K562 (cell line): ENCODE measurements around the gene HRAS. TPM values are rescaled to one million over a fixed set of nuclear protein-coding genes. Genes with fewer than 3 reads are reported as not detected.

Experiments used
- ELF4 ChIP-seq: fragments of 450-650 bp; formaldehyde crosslinking; IDR thresholded peaks from 2 replicates; pipeline ENCODE4 v1.4.0; 2022; ENCODE audit warnings: missing genetic modification characterization
- GATAD2B ChIP-seq: fragments of 450-650 bp; IDR thresholded peaks from 2 replicates; pipeline ENCODE4 v1.6.1; 2017; ENCODE audit warnings: mild to moderate bottlenecking, borderline replicate concordance
- GTF2F1 ChIP-seq: IDR thresholded peaks from 2 replicates; pipeline ENCODE4 v1.6.1; 2011; ENCODE audit warnings: low read depth, low read length, improper control_type of control experiment
- MCM5 ChIP-seq: fragments of 450-650 bp; IDR thresholded peaks from 2 replicates; pipeline ENCODE4 v1.6.1; 2016; ENCODE audit warnings: low read depth
- NEUROD1 ChIP-seq: fragments of 150-350 bp; IDR thresholded peaks from 2 replicates; pipeline ENCODE4 v1.6.1; 2014; ENCODE audit warnings: borderline replicate concordance, low read length, low read depth; ENCODE audit not compliant: partially characterized antibody
- PRMT5 ChIP-seq: sonication (generic); formaldehyde crosslinking; IDR thresholded peaks from 2 replicates; pipeline ENCODE4 v1.5.0; 2020; ENCODE audit warnings: missing genetic modification reagents
- SUPT5H ChIP-seq: fragments of 450-650 bp; IDR thresholded peaks from 2 replicates; pipeline ENCODE4 v1.6.1; 2016
- TRIM25 ChIP-seq: fragments of 450-650 bp; IDR thresholded peaks from 2 replicates; pipeline ENCODE4 v1.7.0; 2016; ENCODE audit warnings: borderline replicate concordance
- USF2 ChIP-seq: sonication (generic); formaldehyde crosslinking; IDR thresholded peaks from 2 replicates; pipeline ENCODE4 v1.5.0; 2020; ENCODE audit warnings: missing genetic modification reagents
- polyA plus RNA-seq, 8 experiments: library from polyadenylated mRNA; depleted of rRNA in 4 of 8; stranded (reverse) in 5 of 8; unstranded in 3 of 8; fragments of >200 nt; fragmentation: Nextera tagmentation in 2 of 8; fragmentation: Illumina TruSeq in 1 of 8; extraction: Ambion mirVana in 2 of 8; extraction: Trizol in 1 of 8; gene quantifications; 2 replicates each; pipeline versions ENCODE4 v1.2.1 to v1.2.3, GENCODE V29; 2011 to 2014; ENCODE audit warnings: inconsistent platforms in 1 of 8, missing spikeins in 1 of 8
- total RNA-seq, 7 experiments: library from RNA; depleted of rRNA in 6 of 7; stranded (reverse); fragments of >200 nt in 6 of 7; fragmentation: Illumina TruSeq in 2 of 7; extraction: Trizol in 2 of 7; gene quantifications; 2 replicates each; pipeline versions ENCODE4 v1.2.1 to v1.2.3, GENCODE V29; 2011 to 2021; ENCODE audit warnings: low replicate concordance in 1 of 7
- TF ChIP-seq, protein P1 (sequence below): IDR thresholded peaks from 2 replicates; pipeline ENCODE4 v1.6.1; 2012; ENCODE audit warnings: low read depth, low read length, improper control_type of control experiment, borderline replicate concordance
- TF ChIP-seq, protein P2 (sequence below): sonication (generic); formaldehyde crosslinking; IDR thresholded peaks from 2 replicates; pipeline ENCODE4 v1.8.0; 2023; ENCODE audit warnings: mild to moderate bottlenecking, missing genetic modification reagents
- TF ChIP-seq, protein P3 (sequence below): sonication (generic); formaldehyde crosslinking; IDR thresholded peaks from 2 replicates; pipeline ENCODE4 v1.8.1; 2022; ENCODE audit warnings: missing genetic modification reagents

The HRAS gene
- total and polyA plus RNA-seq, 9 of the 15 experiments (the other 6 are each of a cell fraction or from before 2014, with no cell fraction given): 2.8 to 73.5 (median 29.6) TPM

GRCh38 chr11:504053-504993 is 31.1 kb downstream of the HRAS start (continued):
- TF ChIP-seq, protein P1, sequence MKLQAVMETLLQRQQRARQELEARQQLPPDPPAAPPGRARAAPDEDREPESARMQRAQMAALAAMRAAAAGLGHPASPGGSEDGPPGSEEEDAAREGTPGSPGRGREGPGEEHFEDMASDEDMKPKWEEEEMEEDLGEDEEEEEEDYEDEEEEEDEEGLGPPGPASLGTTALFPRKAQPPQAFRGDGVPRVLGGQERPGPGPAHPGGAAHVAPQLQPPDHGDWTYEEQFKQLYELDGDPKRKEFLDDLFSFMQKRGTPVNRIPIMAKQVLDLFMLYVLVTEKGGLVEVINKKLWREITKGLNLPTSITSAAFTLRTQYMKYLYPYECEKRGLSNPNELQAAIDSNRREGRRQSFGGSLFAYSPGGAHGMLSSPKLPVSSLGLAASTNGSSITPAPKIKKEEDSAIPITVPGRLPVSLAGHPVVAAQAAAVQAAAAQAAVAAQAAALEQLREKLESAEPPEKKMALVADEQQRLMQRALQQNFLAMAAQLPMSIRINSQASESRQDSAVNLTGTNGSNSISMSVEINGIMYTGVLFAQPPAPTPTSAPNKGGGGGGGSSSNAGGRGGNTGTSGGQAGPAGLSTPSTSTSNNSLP: no peak
- TF ChIP-seq TRIM25 (no peak), NEUROD1 (no peak), MCM5 (no peak), ELF4 (CRISPR knock-in tag) (no peak), GTF2F1 (no peak), PRMT5 (CRISPR knock-in tag) (no peak), GATAD2B (peak; percentile 54; the same call in 1 of the 2 replicates), USF2 (no peak), SUPT5H (peak; percentile 61)
- TF ChIP-seq, protein P2, sequence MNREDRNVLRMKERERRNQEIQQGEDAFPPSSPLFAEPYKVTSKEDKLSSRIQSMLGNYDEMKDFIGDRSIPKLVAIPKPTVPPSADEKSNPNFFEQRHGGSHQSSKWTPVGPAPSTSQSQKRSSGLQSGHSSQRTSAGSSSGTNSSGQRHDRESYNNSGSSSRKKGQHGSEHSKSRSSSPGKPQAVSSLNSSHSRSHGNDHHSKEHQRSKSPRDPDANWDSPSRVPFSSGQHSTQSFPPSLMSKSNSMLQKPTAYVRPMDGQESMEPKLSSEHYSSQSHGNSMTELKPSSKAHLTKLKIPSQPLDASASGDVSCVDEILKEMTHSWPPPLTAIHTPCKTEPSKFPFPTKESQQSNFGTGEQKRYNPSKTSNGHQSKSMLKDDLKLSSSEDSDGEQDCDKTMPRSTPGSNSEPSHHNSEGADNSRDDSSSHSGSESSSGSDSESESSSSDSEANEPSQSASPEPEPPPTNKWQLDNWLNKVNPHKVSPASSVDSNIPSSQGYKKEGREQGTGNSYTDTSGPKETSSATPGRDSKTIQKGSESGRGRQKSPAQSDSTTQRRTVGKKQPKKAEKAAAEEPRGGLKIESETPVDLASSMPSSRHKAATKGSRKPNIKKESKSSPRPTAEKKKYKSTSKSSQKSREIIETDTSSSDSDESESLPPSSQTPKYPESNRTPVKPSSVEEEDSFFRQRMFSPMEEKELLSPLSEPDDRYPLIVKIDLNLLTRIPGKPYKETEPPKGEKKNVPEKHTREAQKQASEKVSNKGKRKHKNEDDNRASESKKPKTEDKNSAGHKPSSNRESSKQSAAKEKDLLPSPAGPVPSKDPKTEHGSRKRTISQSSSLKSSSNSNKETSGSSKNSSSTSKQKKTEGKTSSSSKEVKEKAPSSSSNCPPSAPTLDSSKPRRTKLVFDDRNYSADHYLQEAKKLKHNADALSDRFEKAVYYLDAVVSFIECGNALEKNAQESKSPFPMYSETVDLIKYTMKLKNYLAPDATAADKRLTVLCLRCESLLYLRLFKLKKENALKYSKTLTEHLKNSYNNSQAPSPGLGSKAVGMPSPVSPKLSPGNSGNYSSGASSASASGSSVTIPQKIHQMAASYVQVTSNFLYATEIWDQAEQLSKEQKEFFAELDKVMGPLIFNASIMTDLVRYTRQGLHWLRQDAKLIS (CRISPR knock-in tag): peak; percentile 70; the same call in 1 of the 2 replicates
- TF ChIP-seq, protein P3, sequence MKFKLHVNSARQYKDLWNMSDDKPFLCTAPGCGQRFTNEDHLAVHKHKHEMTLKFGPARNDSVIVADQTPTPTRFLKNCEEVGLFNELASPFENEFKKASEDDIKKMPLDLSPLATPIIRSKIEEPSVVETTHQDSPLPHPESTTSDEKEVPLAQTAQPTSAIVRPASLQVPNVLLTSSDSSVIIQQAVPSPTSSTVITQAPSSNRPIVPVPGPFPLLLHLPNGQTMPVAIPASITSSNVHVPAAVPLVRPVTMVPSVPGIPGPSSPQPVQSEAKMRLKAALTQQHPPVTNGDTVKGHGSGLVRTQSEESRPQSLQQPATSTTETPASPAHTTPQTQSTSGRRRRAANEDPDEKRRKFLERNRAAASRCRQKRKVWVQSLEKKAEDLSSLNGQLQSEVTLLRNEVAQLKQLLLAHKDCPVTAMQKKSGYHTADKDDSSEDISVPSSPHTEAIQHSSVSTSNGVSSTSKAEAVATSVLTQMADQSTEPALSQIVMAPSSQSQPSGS (CRISPR knock-in tag): no peak
